ENCODE data around the gene PRM3. TPM values are rescaled to one million over a fixed set of nuclear protein-coding genes. Genes with fewer than 3 reads are reported as not detected.

PRM3 gene
- total RNA-seq, 4 donors from 2014 or later = not detected

GRCh38 chr16:11265124-11265523, 8.3 kb downstream of the PRM3 start:
- Histone ChIP-seq H3K4me3 (no peak overlapping the region), H3K27me3 (no peaks in the 10 kb centered on the region), H3K36me3 (no peaks in the 10 kb centered on the region), H3K9me3 (no peaks in the 10 kb centered on the region), H3K27ac (no peak overlapping the region), H3K4me1 (no peaks in the 10 kb centered on the region)
- 87 to 96% methylated on average over 4 to 5 of the region's 7 CpGs for WGBS, 2 donors
- intact Hi-C loops (cut with DNase I) = no loop called here
- DNase-seq = no peak
- TF ChIP-seq POLR2A (IDR thresholded peaks at IDR 0.05) (no peak), CTCF (IDR thresholded peaks at IDR 0.05) (no peak)

- peaks cover 0 to 4% (median 0%) of the 10 kb centered on the region in 3 donors for H3K4me1 ChIP-seq
- 70 to 83% methylated on average over 9 of the region's 9 CpGs for WGBS, 2 donors
- intact Hi-C loops (cut with DNase I) = no loop called here
- no peak overlapping the region for H3K27ac ChIP-seq
- H3K27me3 ChIP-seq = no peaks in the 10 kb centered on the region
- H3K36me3 ChIP-seq = no peaks in the 10 kb centered on the region
- DNase-seq = no peak
- H3K4me3 ChIP-seq = no peak overlapping the region
- no peaks in the 10 kb centered on the region for H3K9me3 ChIP-seq
- TF ChIP-seq POLR2A (IDR thresholded peaks at IDR 0.05) (no peak), CTCF (IDR thresholded peaks at IDR 0.05) (no peak)
Observed at GRCh38 chr16:11264155-11264832, 9.1 kb downstream of the PRM3 start.

DNA sequence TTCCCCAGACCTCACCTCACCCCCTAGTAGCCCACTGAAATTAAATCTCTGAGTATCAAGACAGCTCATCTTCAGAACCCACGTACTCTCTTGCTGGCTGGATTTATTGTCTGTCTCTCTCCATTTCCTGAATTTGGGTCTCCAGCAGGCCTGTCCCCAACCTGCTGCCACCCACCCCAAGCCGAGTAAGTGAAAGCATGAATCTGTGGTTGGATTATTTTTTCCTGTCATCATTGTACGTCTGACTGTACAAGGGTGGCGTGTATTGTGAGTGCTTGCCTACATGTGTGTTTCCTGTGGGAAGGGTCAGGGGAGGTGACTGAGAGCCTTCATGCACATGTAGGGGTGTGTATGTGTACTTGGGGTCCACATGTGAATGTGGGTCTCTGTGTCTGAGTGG, 9.7 kb downstream of the PRM3 start:
- peaks cover 2 to 9% (median 5%) of the 10 kb centered on the region in 3 donors for H3K4me1 ChIP-seq
- intact Hi-C loops (cut with DNase I) = no loop called here
- no peak for TF ChIP-seq POLR2A (IDR thresholded peaks at IDR 0.05)
- no peak for TF ChIP-seq CTCF (IDR thresholded peaks at IDR 0.05)
- no peak overlapping the region for H3K27ac ChIP-seq
- no peaks in the 10 kb centered on the region for H3K9me3 ChIP-seq
- H3K36me3 ChIP-seq = no peaks in the 10 kb centered on the region
- H3K4me3 ChIP-seq = no peak overlapping the region
- H3K27me3 ChIP-seq = no peaks in the 10 kb centered on the region
- no peak for DNase-seq
- 69 to 75% methylated on average over 4 of the region's 4 CpGs for WGBS, 2 donors

DNA sequence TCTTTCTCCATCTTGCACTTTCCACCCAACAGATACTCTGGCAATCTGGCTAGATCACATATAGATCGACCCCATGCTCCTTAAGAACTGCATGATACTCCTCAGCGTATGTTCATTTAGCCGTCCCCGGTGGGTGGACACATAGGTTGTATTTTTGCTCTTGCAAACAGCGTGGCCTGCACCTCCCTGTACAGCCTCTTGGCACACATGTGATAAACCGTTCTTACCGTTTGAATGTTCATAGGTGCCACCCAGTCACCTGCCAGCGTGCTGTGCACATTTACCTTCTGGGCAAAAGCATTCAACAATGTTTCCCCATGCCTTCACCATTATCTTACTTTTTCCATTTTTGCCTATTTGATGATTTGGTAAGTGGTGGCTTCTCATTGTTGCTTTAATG, 10.5 kb downstream of the PRM3 start:
- Histone ChIP-seq H3K4me1 (peaks cover 8 to 16% (median 11%) of the 10 kb centered on the region in 3 donors), H3K27ac (no peak overlapping the region), H3K36me3 (no peaks in the 10 kb centered on the region), H3K27me3 (no peaks in the 10 kb centered on the region), H3K9me3 (no peaks in the 10 kb centered on the region), H3K4me3 (no peak overlapping the region)
- 63 to 66% methylated on average over 8 of the region's 8 CpGs for WGBS, 2 donors
- TF ChIP-seq POLR2A (IDR thresholded peaks at IDR 0.05) = no peak
- TF ChIP-seq CTCF (IDR thresholded peaks at IDR 0.05) = no peak
- intact Hi-C loops (cut with DNase I) = no loop called here
- no peak for DNase-seq

DNA sequence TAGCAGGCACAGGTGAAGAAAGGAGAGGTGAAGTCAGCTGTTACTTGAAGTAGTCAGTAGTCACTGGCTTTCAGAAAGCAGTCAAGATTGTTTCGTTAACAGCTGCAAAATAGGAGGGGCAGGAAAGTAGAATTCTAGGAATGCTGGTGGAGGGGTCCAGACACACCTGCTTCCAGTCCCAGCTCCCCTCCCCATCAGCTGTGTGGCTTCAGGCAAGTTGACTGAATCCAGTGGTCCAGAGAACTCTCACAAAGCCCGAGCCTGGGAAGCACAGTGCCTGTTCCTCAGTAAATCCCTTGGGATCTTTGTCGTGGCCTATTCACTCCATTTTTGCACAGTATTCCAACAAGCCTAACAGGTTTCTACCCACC, 12.8 kb downstream of the PRM3 start:
- H3K4me3 ChIP-seq = no peak overlapping the region
- no peaks in the 10 kb centered on the region for H3K27me3 ChIP-seq
- intact Hi-C loops (cut with DNase I) = no loop called here
- H3K9me3 ChIP-seq = no peaks in the 10 kb centered on the region
- no peaks in the 10 kb centered on the region for H3K36me3 ChIP-seq
- TF ChIP-seq CTCF (IDR thresholded peaks at IDR 0.05) (no peak), POLR2A (IDR thresholded peaks at IDR 0.05) (no peak)
- peaks cover 16 to 31% (median 18%) of the 10 kb centered on the region in 3 donors for H3K4me1 ChIP-seq
- 68 to 86% methylated on average over 1 to 3 of the region's 3 CpGs for WGBS, 2 donors
- no peak for DNase-seq
- H3K27ac ChIP-seq = no peak overlapping the region
